NCI-H1436 treated with DMSO at 0.1 percent for 48 hours (cell line): Measurements from ENCODE around the gene GNG7.
"Not testable (repeated sequence)": the region's sequence is repeated elsewhere in the genome, so short reads cannot be mapped to it uniquely, and the experiment has no call there.

Experiments
- DNase-seq: peaks from one replicate; lab custom pipeline; 2025; lab: John Stamatoyannopoulos, UW

GNG7 gene

GRCh38 chr19:2602391-2603181 lies 99.9 kb downstream of the GNG7 start:
- DNase-seq: no peak

DNA sequence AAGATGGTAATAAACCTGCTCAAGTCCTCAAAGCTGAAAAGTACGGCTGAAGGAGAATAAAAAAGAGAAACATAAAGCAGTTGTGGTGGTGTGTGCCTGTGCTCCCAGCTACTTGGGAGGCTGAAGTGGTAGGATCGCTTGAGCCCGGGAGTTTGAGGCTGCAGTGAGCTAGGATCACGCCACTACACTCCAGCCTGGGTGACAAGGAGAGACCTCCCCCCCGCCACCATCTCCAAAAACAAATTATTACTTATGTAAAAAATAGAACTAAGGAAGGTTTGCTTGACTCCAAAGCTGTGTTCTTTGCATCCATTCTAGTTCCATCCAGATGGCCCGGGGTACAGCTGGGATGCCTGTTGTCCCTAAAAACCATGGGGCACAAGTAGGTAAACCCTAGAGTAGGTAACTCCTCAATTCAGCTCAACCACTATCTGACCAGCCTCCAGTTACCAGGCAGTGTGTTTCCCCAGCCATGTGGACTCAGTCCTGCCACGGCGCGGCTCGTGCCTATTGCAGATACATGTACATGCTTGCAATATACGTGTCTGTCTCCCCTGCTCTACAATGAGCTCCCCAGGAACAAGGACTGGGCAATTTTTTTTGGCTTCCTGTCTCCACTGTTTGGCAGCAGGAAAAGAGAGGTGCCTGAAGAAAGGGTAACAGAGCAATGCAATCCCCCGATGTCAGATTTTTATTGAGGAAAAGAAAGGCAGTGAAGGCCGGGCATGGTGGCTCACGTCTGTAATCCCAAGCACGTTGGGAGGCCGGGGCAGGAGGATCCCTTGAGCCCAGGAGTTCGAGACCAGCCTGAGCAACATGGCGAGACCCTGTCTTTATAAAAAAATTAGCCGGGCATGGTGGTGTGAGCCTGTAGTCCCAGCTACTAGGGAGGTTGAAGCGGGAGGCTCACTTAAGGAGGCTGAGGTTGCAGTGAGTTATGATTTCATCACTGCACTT lies 101.3 kb downstream of the GNG7 start:
- DNase-seq: no peak

- DNase-seq: no peak
Measured at GRCh38 chr19:2594319-2594718, 108.2 kb downstream of the GNG7 start.

DNA sequence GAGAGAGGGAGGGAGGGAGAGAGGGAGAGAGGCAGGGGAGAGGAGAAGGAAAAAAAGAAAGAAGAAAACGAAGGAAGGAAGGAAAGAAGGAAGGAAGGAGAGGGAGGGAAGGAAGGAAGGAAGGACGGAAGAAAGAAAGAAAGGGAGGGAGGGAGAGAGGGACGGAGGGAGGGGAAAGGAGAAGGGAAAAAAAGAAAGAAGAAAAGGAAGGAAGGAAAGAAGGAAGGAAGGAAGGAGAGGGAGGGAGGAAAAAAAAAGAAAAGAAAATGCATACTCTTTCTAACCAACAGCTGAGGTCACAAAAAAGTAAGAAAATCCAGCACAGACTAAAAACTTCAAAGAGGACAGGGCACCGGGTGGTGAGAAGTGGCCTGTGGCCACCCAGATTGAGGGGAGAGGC lies 109.7 kb downstream of the GNG7 start:
- DNase-seq: no peak

- no peak for DNase-seq
Measured at GRCh38 chr19:2591537-2592291, 110.8 kb downstream of the GNG7 start.

DNA sequence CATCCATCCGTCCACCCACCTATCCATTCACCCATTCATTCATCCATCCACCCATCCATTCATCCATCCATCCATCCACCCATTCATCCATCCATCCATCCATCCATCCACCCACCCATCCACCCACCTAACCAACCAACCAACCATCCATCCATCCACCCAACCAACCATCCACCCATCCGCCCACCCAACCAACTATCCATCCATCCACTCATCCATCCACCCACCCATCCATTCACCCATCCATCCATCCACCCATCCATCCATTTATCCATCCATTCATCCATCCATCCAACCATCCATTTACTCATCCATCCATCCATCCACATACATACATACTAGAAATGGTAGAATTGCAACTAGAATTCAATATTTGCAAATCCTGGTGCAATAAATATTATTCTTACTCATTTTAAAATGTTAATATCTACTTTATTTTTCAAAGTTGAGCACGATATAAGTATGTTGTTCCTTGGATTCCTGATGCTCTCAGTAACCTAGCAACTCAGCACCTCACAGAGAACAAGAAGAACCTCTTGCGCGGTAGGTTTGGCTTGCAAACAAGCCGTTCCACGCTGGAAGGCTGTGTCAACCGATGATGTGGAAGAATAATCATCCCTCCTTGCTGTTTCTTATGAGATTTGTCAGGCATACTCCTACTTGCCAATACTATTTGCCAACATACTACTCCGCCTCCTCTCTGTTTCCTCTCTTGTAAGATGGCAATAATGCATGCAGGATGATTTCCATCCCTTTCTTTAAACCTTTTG lies 111.7 kb downstream of the GNG7 start:
- no peak for DNase-seq

DNA sequence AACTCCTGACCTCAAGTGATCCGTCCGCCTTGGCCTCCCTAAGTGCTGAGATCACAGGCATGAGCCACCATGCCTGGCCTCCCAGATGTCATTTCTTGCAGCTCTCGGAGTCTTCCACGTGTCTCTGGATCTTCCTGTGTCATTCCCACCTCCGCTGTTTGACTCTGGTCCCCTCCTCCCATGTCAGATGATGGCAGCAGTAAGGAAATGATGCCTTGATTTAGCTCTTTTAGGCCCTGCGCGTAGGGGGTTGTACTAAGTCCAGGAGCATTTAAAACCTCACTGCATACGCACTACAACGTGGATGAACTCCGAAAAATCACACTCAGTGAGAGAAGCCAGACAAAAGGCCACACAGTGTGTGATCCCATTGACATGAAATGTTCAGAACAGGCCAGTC lies 113.1 kb downstream of the GNG7 start:
- DNase-seq: no peak

- DNase-seq: no peak
Measured at GRCh38 chr19:2588081-2588777, 114.3 kb downstream of the GNG7 start.

DNA sequence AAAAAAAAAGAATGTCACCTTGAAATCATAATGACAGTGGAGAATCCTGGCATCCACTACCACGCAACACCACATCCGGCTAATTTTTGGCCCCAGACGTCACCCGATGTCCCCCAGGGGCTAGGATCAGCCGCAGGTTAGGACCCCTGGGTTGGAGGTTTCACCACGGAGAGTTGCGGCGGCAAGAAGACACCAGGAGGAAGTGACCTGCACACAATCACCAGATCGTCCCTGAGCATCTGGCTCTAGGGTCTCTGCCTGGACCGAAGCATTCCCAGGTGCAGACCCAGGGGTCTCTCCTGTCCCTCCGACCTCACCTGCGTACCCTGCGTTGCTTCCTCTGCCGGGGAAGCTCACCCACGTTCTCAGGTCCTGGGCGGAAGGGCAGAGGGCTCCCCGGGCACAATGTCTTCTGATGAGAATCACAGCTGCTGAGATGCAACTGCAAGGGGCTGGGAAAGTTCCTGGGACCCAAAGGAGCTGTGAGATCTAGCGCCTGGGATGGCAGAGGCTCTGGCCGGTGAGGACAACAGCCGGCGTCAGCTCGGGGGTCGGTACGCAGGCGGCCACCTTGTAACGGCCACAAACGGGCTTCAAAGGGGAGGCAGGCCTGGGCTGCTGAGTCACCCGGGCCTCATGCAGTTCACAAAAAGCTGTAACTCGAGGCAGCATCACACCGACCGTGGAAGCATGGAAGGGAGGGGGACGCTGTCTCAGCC lies 115.3 kb downstream of the GNG7 start:
- no peak for DNase-seq

DNA sequence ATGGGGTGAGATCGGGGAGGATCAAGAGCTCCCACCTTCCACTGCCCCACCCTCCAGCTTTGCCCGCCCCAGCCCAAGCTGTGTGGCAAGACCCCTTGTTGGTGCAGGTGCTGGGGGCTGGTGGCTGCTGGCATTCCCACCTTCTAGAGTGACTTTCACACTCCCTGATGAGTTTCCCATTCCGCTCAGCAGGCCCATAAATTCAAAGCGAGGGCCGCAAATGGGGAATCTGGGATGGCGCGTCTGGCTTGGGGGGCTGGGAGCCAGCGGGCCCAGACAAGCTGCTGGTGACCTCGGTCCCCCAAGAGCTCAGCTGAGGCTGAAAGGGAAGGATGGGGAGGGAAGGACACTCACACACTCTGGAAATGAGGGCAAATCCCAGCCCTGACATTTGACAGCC lies 116.3 kb downstream of the GNG7 start:
- no peak for DNase-seq

DNA sequence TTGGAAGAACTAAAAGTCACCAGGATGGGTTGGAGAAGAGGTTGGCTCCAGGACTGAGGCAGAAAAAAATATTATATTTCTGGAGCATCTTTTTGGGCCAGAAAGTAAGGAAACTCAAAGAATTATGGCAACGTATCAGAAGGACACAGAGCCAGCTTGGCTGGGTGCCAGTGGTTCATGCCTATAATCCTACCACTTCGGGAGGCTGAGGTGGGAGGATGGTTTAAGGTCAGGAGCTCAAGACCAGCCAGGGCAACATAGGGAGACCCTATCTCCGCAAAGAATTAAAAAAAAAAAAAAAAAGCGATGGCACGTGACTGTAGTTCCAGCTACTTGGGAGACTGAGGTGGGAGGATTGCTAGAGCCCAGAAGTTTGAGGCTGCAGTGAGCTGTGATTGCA lies 118.5 kb downstream of the GNG7 start:
- no peak for DNase-seq

GRCh38 chr19:2582984-2583956 lies 119.2 kb downstream of the GNG7 start:
- DNase-seq: no peak

GRCh38 chr19:2580396-2580795 lies 122.1 kb downstream of the GNG7 start:
- not testable (repeated sequence) for DNase-seq

- DNase-seq: no peak
Measured at GRCh38 chr19:2579678-2580280, 122.7 kb downstream of the GNG7 start.

- no peak for DNase-seq
Measured at GRCh38 chr19:2578901-2579677, 123.4 kb downstream of the GNG7 start.

- DNase-seq: no peak
Measured at GRCh38 chr19:2578391-2578890, 124.1 kb downstream of the GNG7 start.

DNA sequence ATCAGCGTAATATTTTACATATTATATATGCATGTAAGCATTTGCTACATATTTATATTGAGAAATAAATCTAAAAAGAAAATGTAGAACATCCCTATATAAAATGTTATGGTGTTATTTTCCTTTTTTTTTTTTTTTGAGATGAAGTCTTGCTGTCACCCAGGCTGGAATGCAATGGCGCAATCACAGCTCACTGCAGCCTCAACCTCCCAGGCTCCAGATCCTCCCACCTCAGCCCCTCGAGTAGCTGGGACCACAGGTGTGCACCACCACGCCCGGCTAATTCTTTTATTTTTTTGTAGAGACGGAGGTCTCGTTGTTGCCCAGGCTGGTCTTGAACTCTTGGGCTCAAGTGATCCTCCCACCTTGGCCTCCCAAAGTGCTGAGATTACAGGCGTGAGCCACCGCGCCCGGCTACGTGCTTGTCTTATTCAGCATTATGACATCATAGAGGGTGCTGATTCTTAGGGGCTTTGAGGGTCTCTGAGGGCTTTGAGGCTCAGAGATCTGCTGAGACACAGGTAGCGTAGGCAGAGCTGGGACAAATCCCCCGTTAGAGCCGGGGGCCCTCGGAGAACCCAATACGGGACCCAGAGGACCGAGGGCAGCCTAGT lies 124.7 kb downstream of the GNG7 start:
- no peak for DNase-seq
